Smooth muscle cell (in vitro differentiated cells): Measurements from ENCODE around the gene SYNM. TPM values are rescaled to one million over a fixed set of nuclear protein-coding genes. Genes with fewer than 3 reads are reported as not detected.

ENCODE experiments used
- DNase-seq: peaks from one replicate; lab custom pipeline; 2025; ENCODE audit not compliant: unreplicated experiment; lab: John Stamatoyannopoulos, UW
- H2AFZ ChIP-seq: fragments of 200-600 bp; sonication (generic); 2 replicates; pipeline ENCODE4 v1.6.0; 2016; ENCODE audit warnings: antibody characterized with exemption, low read depth, mild to moderate bottlenecking
- H3F3A ChIP-seq: fragments of 200-600 bp; sonication (generic); 2 replicates; pipeline ENCODE4 v1.6.0; 2017; ENCODE audit warnings: antibody characterized with exemption, low read depth
- H3K27ac ChIP-seq: fragments of 200-600 bp; sonication (generic); 2 replicates; pipeline ENCODE4 v1.5.1; 2016; ENCODE audit warnings: low read depth, mild to moderate bottlenecking
- H3K27me3 ChIP-seq: fragments of 200-600 bp; sonication (generic); 2 replicates; pipeline ENCODE4 v1.6.1; 2016; ENCODE audit warnings: low read depth, mild to moderate bottlenecking
- H3K36me3 ChIP-seq: fragments of 200-600 bp; sonication (generic); 2 replicates; pipeline ENCODE4 v1.5.1; 2016; ENCODE audit warnings: low read depth
- H3K4me1 ChIP-seq: fragments of 200-600 bp; sonication (generic); 2 replicates; pipeline ENCODE4 v1.5.1; 2016; ENCODE audit warnings: low read depth
- H3K4me2 ChIP-seq: fragments of 200-600 bp; sonication (generic); 2 replicates; pipeline ENCODE4 v1.6.0; 2016; ENCODE audit warnings: mild to moderate bottlenecking
- H3K4me3 ChIP-seq: fragments of 200-600 bp; sonication (generic); 2 replicates; pipeline ENCODE4 v1.5.1; 2016; ENCODE audit warnings: mild to moderate bottlenecking
- H3K79me2 ChIP-seq: fragments of 200-600 bp; sonication (generic); 2 replicates; pipeline ENCODE4 v1.6.0; 2016; ENCODE audit warnings: low read depth, mild to moderate bottlenecking
- H3K9ac ChIP-seq: fragments of 200-600 bp; sonication (generic); 2 replicates; pipeline ENCODE4 v1.6.0; 2016; ENCODE audit warnings: low read depth
- H3K9me3 ChIP-seq: fragments of 200-600 bp; sonication (generic); replicated peaks from 2 replicates; pipeline ENCODE4 v1.5.1; 2016; ENCODE audit warnings: low read depth
- H4K20me1 ChIP-seq: fragments of 200-600 bp; sonication (generic); 2 replicates; pipeline ENCODE4 v1.6.0; 2016; ENCODE audit warnings: low read depth
- WGBS: methylation state at CpG from one replicate; pipeline ENCODE4 v1.1.7; 2016; ENCODE audit warnings: low lambda C conversion rate; 5-methylcytosine and 5-hydroxymethylcytosine counted together
- polyA plus RNA-seq: library from polyadenylated mRNA; unstranded; fragments of >200 nt; fragmentation: Nextera tagmentation; extraction: Ambion mirVana; gene quantifications from 2 replicates; pipeline ENCODE4 v1.2.1, GENCODE V29; 2016
- total RNA-seq: library from RNA; depleted of rRNA; stranded (reverse); fragments of >200 nt; gene quantifications from 2 replicates; pipeline ENCODE4 v1.2.3, GENCODE V29; 2014
- TF ChIP-seq, protein P1 (sequence below): fragments of 200-600 bp; sonication (generic); IDR thresholded peaks from 2 replicates; pipeline ENCODE4 v1.5.1; 2017; ENCODE audit warnings: borderline replicate concordance, mild to moderate bottlenecking, antibody characterized with exemption; ENCODE audit not compliant: insufficient read depth, poor library complexity, severe bottlenecking

SYNM gene
- total and polyA plus RNA-seq, 2 experiments from 2014 or later = 1.3 to 3.0 TPM

DNA sequence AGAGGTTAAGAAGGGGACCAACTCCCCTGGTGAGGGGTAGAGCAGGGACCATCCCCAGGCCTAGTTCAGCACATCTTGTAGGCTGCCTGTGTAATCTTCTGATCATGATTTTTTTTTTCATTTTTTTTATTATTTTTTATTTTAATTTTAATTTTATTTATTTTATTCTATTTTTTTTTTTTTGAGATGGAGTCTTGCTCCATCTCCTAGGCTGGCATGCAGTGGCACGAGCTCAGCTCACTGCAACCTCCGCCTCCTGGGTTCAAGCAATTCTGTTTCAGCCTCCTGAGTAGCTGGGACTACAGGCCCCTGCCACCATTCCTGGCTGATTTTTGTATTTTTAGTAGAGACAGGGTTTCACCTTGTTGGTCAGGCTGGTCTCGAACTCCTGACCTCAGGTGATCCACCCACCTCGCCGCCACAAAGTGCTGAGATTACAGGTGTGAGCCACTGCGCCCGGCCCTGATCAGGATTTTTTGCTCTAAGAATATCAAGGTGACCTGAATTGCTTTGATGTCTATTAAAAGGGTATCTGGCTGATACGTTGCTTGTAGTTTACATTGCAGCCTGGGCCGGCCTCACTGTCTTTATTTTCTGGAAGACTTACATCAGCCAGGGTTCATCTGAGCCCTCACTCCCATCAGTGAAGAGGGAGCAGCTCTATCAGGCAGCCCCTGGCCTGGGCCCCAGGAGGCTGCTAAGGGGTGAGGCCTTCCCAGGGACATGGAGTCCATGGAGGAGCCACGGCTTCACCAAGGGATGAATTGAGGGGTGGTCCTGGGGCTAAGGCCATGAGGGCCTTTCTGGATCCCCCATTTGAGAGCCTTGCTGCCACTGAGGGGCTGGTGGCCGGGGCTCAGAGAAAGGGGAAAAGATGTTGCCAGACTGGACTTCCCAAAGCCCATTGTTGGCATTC lies 10.7 kb downstream of the SYNM start:
- Histone ChIP-seq H3K4me2 (no peak overlapping the region), H4K20me1 (no peaks in the 10 kb centered on the region), H3K9ac (no peak overlapping the region), H3K4me1 (no peaks in the 10 kb centered on the region), H3K27ac (no peak overlapping the region), H2AFZ (no peak overlapping the region), H3K79me2 (no peaks in the 10 kb centered on the region), H3K9me3 (no peaks in the 10 kb centered on the region), H3K27me3 (no peaks in the 10 kb centered on the region), H3K36me3 (no peaks in the 10 kb centered on the region), H3F3A (peaks cover 3% of the 10 kb centered on the region), H3K4me3 (no peak overlapping the region)
- TF ChIP-seq, protein P1, sequence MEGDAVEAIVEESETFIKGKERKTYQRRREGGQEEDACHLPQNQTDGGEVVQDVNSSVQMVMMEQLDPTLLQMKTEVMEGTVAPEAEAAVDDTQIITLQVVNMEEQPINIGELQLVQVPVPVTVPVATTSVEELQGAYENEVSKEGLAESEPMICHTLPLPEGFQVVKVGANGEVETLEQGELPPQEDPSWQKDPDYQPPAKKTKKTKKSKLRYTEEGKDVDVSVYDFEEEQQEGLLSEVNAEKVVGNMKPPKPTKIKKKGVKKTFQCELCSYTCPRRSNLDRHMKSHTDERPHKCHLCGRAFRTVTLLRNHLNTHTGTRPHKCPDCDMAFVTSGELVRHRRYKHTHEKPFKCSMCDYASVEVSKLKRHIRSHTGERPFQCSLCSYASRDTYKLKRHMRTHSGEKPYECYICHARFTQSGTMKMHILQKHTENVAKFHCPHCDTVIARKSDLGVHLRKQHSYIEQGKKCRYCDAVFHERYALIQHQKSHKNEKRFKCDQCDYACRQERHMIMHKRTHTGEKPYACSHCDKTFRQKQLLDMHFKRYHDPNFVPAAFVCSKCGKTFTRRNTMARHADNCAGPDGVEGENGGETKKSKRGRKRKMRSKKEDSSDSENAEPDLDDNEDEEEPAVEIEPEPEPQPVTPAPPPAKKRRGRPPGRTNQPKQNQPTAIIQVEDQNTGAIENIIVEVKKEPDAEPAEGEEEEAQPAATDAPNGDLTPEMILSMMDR = no peak
- WGBS = 91% methylated on average over 11 of the region's 11 CpGs
- DNase-seq = no peak

- H3K27ac ChIP-seq = no peak overlapping the region
- no peak overlapping the region for H2AFZ ChIP-seq
- H3K4me2 ChIP-seq = no peak overlapping the region
- H3K4me1 ChIP-seq = no peaks in the 10 kb centered on the region
- H3K9me3 ChIP-seq = no peaks in the 10 kb centered on the region
- TF ChIP-seq, protein P1 = no peak
- H3K79me2 ChIP-seq = no peaks in the 10 kb centered on the region
- no peaks in the 10 kb centered on the region for H3F3A ChIP-seq
- H4K20me1 ChIP-seq = no peaks in the 10 kb centered on the region
- H3K36me3 ChIP-seq = no peaks in the 10 kb centered on the region
- no peak for DNase-seq
- no peaks in the 10 kb centered on the region for H3K27me3 ChIP-seq
- no peak overlapping the region for H3K9ac ChIP-seq
- 95% methylated on average over 8 of the region's 8 CpGs for WGBS
- no peak overlapping the region for H3K4me3 ChIP-seq
Observed at GRCh38 chr15:99117111-99117510, 12.2 kb downstream of the SYNM start.

- Histone ChIP-seq H3K27me3 (no peaks in the 10 kb centered on the region), H3K9ac (no peak overlapping the region), H3K27ac (no peak overlapping the region), H3K79me2 (no peaks in the 10 kb centered on the region), H4K20me1 (no peaks in the 10 kb centered on the region), H3K4me3 (no peak overlapping the region), H2AFZ (no peak overlapping the region), H3K9me3 (no peaks in the 10 kb centered on the region), H3K36me3 (no peaks in the 10 kb centered on the region), H3K4me1 (no peaks in the 10 kb centered on the region), H3K4me2 (no peak overlapping the region), H3F3A (no peaks in the 10 kb centered on the region)
- TF ChIP-seq, protein P1 = no peak
- DNase-seq = no peak
- 90% methylated on average over 20 of the region's 20 CpGs for WGBS
Observed at GRCh38 chr15:99117563-99118257, 12.8 kb downstream of the SYNM start.
